ENCODE results near the gene ATXN2.
"Not testable (repeated sequence)": the region's sequence is repeated elsewhere in the genome, so short reads cannot be mapped to it uniquely, and the experiment has no call there.

ATXN2 gene

DNA sequence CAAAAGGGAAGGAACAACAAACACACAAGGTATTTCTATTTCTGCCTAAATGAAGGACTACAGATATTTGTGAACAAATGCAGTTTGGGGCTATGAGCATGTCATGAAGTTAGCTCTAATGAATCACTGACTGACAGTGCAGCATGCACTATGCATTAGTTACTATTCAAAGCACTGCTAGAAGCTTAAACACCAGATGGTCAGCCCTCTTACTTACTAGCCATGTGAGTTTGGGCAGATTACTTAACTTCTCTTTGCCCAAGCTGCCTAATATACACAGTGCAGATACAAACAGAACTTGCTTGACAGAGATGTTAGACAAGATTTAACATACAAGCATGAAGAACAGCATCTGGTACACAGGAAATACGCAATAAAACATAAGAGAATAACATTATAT lies 96.0 kb downstream of the ATXN2 start:
- DNase-seq, result no peak

DNA sequence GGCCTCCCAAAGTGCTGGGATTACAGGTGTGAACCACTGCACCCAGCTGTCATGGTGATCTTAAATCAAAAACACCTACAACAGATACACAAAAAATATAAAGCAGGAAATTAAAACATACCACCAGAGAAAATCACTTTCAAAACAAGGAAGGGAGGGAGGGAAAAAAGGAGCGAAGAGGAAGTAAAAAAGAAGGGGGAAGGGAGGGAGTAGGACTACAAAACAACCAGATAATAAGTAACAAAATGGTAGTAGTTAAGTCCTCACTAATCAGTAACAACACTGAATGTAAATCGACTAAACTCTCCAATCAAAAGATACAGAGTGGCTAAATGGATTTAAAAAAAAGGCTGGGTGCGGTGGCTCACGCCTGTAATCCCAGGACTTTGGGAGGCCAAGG lies 104.4 kb downstream of the ATXN2 start:
- DNase-seq, result no peak

DNA sequence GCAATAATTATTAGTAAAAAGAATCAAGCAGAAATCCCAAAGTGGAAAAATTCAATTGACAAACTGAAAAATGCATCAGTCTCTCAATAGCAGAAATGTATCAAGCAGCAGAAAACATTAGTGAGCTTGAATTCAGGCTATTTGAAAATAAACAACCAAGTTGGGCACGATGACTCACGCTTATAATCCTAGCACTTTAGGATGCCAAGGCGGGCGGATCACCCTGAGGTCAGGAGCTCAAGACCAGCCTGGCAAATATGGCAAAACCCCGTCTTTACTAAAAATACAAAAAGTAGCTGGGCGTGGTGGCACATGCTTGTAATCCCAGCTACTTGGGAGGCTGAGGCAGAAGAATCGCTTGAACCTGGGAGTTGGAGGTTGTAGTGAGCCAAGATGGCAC lies 106.1 kb downstream of the ATXN2 start:
- DNase-seq, result not testable (repeated sequence)

DNA sequence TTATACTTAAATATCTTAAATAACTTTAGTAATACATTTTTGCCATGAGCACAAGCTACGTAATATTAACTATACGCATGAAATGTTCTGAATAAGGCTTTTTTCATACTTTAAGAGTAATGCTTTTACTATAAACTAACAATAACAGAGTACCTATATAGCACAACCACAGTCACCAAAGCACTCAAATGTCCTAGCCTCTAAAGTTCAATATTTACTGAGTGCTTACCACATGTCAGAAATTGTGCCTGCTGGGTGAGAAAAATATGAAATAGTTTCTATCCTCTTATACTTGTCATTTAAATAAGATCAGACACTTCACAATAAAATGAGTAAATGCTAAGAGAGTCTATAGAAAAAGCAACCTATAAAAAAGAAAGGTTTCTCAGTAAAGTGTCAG lies 110.3 kb downstream of the ATXN2 start:
- DNase-seq, result no peak

DNA sequence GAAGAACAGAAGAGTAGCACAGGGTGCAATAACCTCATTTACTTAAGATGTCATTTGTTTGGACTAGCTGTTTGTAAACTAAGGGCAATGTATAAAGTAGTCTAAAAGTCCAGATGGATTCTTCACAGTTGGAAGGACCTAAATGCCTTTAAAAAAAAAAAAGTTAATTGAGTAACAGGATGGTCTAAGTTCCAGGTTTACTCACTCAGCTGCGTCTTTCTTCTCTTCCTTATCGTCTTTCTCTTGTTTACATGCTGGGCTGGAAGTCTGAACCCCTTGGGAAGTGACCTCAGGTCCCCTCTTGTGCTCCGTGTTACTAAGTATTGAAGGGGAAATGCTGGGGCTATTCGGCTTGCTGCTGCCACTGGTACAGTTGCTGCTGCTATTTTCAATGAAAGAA lies 110.8 kb downstream of the ATXN2 start:
- no peak for DNase-seq

DNA sequence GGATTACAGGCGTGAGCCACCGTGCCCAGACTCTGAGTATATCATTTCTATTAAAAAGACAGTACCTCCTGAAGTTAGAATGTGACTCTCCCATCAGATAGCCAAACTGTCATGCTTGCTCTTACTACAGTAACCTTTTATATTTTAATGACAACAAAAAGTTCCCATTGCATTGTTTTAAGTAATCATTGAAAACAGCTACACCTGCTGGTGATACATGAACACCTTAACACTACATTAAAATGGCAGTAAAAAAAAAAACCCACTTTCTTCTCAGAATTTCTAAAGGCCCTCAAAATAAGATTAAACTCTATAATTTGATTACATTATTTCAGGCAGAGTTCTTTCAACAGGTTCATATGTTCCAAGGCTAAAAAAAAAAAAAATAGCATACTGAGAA lies 116.7 kb downstream of the ATXN2 start:
- no peak for DNase-seq

DNA sequence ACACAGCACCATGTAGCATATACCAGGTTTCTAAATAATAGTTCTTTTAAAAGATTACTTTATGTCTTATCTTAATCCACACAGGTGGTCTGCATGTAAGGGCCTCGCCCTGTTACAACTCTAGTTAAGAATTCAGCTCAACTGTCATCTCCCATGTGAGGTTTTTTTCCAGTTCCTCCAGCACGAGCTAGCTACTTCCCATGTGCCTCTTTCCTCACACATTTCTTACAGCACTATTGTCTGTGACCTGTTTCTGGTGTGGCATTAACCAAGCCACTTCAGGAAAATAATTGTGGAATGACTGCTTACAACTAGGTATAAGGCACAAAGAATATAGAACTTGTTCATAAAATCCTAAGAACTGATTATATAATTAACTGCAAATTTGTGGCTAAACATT lies 127.9 kb downstream of the ATXN2 start:
- DNase-seq, result no peak

DNA sequence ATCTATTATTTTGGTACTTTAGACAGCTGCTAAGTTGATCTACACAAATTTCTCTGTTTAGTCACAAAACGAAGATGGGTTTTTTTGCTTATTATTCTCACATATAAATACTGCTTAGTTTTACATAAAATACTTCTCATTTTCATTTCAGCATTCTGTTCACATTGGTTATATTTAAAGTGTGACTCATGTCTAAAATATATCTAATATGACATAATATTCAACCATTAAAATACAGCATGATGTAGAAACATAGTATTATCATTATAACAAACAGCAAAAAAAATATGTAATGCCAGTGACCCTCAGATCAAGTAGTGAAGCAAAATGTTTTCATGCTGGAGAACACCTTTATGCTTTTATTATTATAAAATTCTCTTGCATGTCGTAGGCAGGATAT lies 129.7 kb downstream of the ATXN2 start:
- no peak for DNase-seq

DNA sequence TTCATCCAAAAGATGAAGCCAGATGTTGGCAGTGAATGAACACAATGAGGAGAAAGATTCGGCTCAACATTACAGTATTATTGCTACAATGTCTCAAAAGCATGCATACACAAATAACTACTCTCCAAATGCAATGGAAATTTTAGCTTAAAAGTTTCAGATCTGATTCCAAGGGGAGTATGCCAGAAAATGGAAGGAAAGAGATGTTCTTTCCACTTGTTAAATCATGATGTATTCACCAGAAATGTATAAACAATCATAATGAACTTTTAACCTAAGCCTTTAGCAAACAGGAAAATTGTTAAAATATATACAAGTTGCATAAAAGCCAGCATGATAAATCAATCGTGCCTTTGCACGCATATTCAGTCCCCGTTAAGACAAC lies 131.3 kb downstream of the ATXN2 start:
- no peak for DNase-seq

DNA sequence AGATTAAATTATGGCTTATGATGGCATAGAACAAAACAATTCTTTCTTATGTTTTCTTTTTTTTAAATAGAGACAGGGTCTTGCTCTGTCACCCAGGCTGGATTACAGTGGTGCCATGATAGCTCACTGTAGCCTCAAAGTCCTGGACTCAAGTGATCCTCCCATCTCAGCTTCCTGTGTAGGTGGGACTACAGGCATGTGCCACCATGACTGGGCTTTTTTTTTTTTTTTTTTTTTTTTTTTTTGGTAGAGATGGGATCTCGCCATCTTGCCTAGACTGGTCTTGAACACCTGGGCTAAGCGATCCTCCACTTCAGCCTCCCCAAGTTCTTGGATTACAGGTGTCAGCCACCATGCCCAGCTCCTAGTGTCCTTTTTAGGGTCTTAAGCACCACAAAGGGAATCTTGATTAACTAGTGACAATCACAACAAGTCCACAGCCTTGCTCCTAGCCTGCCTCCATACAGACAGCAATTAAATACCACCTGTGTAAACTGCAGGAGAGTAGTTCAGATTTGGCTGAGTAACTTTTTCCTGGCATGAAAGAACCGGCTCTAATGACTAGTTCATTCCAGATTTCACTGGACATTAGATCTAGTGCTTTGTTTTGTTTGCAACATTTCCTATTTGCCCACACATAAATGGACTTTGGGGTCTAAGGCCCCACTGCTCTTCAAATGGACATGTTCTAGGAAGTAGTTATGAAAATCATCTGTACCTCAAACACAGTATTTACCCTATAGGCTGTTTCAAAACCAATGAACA lies 131.8 kb downstream of the ATXN2 start:
- DNase-seq, result no peak

DNA sequence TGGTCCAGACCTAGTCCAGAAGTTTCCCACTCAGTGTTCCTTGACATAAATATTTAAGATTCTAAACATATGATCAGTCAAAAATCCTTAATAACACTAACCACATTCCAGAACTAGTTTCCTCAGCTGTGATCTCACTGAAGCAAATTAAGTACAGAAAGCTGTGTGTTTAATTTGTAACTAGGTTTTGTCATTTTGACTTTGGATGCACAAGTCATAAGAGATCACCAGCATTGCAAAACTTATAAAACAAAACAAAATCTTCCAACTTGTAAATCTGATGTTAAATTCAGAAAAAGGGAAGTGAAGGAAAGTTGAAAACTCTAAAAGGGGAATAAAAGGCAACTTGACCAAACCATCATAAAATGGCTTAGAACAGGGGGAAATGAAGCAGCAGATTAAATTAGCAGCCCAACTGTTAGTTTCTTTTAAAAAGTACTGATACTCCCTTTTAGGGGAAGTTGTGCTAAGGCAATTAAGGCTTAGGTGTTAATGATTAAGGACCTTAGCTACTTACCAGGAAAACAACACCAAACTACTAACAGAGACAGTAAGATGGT lies 136.8 kb downstream of the ATXN2 start:
- DNase-seq, result no peak

DNA sequence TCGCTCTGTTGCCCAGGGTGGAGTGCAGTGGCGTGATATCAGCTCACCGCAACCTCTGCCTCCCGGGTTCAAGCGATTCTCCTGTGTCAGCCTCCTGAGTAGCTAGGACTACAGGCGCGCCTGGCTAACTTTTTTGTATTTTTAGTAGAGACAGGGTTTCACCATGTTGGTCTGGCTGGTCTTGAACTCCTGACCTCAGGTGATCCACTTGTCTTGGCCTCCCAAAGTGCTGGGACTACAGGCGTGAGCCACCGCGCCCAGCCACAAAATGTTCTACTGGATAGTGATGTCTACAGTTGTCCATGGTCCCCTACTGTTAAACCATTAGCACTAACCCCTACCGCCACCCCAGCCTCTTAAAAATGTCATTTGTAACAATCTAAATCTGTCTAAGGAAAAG lies 139.0 kb downstream of the ATXN2 start:
- DNase-seq, result not testable (repeated sequence)

DNA sequence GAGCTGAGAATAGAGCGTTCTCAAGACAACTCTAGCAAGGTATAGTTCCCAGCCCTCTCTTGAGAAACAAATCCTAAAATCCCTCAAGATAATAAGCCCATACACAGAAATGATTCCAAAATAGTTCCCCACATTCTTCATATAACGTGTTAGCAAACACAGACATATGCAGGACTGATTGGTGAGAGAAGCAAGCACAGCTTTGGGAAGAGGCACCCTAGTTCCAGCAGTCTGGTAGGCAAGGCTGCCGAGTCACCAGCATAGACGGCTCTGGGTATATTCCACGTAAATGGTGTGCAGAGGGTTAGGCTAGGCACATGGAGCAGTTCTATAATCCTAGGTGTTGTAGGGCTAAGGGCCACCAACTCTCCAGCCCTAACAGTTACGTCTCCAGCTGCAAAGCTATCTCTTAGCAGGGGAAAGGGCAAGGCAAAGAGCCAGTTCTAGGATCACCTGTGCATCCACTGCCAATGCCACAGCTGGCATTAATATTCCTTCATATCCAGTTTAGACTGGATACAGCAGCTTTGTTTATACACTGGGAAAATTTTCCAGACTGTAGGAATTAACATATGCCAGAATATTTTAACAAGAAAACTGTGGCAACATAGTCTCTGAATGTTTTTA lies 140.5 kb downstream of the ATXN2 start:
- DNase-seq, result no peak

DNA sequence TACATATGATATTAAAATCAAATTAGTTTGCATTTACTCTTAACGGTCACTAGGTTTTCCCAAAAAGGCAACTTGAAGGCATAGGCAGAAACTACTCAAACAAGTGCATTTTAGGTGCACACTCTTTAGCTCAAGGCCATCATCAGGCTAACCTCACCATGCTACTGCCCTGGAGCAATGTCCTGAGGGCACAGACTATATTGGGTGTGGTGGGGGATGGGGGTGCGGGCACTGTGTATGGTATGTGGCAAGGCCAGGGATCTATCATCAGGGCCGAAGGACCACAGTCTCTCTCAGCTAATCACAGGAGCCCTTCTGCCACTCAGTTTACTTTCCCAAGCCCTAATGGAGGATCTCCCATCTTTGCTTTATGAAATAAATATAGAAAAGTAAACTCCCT lies 141.5 kb downstream of the ATXN2 start:
- DNase-seq, result no peak

DNA sequence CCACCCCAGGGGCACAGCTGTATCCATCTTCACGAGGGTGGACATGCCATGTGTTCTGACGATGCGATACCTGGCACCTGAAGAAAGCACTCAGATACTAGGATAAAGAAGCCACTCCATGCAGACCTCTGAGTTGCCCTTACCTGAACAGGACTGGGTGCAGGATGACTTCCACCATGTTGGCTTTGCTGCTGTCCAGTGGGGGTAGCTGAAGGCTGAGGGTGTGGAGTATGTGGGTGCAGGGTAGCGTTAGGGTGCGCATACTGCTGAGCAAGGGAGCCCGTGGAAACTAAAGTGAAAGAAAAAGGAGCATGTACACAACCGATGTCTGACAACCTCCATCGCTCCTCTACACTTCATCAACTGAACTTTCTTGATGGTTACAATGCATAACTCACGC lies 142.0 kb downstream of the ATXN2 start:
- no peak for DNase-seq

DNA sequence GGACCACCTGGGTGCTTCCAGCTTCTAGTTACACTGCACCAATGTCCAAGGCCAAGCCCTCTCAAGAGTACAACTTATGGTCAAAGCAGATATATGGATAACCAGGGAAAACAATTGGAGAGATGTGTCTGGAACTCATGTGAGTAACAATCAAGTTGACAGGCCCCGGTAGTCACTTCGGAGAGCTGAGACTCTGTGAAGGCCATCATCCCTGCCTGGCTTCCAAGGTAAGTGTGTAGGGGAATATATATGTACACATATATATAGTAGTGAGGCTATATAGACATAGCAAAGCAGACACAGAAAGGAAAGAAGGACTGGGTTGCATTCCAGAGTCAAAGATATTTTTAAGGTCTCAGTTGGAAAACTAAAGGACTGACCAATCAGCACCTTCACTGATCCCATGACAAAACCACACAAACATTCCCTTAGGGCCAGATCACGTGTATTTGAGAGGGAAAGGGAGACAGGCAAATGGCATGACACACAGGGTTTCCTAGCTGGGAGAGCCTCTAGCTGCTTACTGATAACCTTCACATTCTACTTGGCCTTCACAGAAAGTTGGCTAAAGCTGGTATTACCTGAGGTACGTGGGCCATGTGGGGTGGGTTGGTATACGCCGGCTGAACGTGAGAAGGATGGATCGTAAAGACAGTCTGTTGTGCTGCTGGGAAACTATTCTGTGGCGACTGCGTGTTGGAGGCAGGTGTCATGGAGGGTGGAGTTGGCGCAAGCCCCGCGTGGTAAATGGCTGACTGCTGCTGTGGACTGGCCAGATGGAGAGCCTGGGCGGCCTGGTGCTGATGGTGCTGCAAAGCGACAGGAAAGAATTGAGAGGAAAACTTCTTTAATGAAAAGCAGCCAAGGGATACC lies 143.4 kb downstream of the ATXN2 start:
- no peak for DNase-seq

DNA sequence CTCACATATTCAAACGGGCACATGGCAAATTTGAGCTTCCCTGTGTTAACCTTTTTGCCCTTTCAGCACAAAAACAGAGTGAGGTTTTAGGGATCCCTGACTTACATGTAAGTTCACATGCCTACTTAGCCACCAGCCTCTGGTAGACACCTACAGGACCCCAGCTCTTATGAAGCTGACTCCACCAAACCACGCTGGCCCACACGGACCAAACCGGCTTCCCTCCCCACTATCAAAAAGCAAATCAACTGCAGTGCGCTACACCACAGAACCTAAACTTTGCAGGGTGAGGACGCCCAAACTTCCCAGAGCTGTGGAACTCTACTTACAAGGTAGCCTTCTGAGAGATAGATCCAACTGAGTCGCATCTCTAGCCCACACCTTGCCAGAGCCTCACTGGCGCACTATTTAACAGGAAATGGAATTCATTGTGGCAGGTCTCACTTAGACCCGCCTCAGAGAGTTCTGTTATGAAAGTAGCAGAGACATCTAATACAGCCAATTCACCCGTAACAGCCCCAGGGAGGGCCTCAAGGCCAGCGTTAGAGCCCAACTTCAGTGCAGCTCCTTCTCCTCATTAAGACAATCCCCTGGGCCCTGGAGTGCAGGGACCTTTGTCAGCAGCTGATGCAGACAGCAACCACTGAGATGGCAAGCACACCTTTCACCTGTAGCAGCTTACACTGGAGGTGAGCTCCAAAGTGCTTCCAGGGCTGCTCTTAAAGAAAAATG lies 144.2 kb downstream of the ATXN2 start:
- DNase-seq, result no peak

DNA sequence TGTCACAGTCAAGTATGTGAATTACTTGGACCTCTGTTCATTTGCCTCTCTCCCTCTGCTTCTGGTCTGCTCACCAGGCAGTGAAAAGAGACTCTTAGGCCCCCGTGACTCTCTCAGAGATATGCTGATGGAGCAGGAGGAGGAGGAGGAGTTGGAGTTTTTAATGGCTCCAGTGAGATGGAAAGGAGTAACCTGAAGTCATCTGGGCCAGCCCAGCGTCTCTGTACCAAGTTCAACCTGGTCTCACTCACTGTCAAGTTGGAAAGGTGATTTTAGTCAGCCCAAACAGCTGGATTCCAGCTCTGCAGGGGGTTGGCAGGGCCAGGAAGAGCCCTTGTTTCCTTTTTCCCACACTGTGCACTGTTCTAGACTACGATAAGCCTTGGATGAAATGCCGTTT lies 144.8 kb downstream of the ATXN2 start:
- no peak for DNase-seq

DNA sequence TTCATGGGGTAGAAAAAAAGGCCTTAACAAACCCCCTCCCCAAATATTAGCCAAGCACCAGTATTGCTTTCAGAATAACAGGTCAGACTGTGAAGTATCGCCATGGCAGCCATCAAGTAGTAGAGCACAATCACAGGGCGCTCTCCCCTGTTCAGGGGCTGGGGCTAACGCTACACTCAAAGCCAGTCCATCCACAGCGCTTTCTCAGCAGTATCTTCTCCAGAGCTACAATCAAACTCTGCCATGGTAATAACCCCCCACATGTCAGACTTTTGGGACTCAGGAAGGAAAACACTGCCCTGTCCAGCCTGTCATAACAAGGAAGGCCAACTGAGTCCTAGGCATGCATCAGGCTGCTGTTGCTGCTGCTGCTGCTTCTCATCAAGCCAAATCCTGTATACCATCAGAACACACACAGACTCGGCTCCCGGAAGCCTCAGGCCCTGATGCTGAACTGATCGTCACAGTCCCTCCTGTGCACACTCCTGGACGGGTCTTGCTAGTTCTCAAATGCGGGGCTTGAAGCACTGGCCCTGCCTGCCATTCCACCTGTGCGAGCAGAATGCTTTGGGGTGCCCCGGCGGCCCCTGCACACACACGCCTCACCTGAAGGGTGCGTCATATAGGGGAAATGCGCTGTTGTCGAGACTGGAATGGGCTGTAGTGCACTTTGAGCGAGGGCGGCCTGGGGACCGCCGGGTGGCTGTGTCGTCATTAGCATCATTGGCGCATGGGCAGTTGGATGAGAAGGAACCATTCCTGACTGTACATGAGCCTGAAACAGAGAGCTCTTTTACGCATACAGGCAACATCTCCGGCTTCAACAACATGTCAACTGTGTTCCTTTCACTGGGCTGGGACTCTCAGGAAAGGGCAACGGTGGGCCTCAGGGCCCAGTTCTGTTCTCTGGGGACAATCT lies 145.8 kb downstream of the ATXN2 start:
- DNase-seq, result no peak

DNA sequence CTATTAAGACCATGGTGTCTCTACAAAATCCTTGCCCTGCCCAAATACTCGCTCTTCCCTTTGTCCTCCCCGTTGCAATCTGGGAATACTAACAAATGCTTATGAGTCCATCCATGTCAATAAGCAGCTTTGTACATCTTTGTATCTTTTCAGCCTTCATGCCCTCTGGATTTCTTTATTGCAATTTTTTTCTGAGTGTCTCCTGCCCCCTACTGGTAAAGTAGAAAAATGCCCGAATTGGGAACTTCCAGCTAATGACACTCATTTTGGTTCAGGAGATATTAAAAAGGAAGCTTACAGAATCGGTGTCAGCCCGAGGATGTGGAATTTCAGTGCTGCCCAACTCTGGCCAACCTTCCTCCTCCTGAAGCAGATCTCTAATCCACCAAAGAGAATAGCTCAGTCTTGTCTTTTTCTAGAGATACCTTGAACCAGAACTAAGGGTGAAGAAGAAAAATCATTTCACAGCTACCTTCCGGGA lies 147.4 kb downstream of the ATXN2 start:
- no peak for DNase-seq

DNA sequence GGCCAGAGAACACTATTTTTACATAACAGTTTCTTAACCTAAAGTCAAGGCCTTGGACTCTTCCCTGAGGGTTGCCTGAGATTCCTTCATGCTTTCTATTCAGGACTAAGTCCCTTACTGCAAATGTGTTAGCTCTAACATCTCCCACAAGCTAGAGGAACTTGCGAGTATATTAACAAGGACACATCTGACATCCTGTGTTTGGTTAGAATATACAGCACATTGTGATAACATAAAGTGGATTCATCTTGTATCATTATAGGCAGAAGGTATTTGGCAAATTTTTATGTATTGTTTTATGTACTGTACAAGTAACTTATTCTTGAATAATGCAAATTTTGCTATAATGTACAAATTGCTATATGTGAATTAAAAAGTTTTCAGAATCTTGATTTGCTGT lies 147.9 kb downstream of the ATXN2 start:
- no peak for DNase-seq

DNA sequence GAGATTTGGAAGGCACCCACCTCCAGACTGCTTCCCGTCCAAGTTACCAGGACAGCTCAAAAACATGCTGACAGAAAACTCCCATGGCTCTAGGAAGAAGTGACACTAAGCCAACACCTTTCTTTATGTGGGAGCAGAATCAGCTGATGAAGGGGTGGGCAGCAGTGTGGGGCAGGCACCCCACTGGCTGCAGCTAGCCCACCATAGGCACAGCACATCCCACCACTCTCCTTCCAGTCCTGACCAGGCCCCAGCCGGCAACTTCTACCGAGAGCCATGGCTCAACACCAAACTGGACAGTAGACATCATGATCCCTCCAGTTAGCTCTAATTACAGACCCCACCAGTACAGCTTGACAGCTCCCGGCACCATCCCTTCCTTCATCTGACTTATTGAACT lies 148.4 kb downstream of the ATXN2 start:
- no peak for DNase-seq
